GM12874 (cell line): ENCODE data around the gene ZMYM4.

Experiments
- TF ChIP-seq, protein P1 (sequence below): IDR thresholded peaks from 2 replicates; pipeline ENCODE4 v1.5.1; 2011; ENCODE audit warnings: low read depth, mild to moderate bottlenecking, control low read depth, low read length, moderate library complexity; ENCODE audit not compliant: insufficient read depth

The ZMYM4 gene

DNA sequence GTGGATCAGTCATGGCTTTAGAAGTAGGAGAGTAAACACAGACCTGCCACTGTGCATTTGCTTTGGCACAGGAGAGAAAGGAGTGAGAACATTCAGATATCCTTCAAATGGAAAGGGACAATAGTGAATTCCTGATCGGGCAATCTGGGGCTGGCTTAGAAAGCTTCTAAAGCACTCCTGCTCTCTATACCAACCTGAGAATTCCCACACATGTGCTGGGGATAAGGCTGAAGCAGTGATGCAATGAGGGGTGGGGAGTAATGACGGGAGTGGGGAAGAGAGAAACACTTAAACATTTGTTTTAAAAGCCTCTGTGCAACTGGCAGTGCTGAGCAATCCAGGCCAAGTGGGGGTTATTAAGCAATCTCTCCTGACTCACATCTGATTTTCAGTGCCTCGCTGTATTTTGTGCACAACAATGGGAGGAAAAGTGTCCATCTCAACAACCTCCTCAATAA is 179.9 kb downstream of the ZMYM4 start:
- TF ChIP-seq, protein P1, sequence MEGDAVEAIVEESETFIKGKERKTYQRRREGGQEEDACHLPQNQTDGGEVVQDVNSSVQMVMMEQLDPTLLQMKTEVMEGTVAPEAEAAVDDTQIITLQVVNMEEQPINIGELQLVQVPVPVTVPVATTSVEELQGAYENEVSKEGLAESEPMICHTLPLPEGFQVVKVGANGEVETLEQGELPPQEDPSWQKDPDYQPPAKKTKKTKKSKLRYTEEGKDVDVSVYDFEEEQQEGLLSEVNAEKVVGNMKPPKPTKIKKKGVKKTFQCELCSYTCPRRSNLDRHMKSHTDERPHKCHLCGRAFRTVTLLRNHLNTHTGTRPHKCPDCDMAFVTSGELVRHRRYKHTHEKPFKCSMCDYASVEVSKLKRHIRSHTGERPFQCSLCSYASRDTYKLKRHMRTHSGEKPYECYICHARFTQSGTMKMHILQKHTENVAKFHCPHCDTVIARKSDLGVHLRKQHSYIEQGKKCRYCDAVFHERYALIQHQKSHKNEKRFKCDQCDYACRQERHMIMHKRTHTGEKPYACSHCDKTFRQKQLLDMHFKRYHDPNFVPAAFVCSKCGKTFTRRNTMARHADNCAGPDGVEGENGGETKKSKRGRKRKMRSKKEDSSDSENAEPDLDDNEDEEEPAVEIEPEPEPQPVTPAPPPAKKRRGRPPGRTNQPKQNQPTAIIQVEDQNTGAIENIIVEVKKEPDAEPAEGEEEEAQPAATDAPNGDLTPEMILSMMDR = no peak

DNA sequence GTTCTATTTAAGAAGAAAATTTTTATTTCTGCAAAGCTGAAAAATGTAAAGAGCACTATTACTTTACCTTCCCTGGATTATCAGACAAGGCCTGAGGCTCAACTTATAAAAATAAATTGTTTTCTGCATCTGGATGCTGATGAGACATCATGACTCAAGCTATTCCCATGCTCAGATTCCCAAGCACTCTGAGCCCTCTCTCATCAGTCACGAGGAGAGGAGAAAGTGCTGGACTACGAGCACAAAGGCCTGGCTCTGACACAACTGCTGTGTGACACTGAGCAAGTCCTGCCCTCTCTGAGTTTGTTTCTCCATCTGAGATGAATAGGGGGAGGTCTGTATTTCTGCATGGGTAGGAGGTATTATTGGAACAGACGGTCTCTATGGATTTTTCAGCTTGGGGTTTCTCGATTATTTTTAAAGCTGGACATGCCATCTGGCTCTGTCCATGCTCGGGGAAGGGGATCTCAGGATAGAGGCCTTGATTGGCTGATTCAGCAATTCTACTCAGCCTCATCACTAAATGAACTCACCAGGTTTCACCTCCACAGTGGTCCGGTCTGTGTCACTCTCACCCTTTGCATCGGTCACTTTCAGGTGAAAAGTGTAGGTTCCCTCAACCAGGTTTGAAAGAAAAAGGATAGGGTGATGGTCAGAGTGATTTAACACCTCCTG is 181.0 kb downstream of the ZMYM4 start:
- TF ChIP-seq, protein P1 = no peak

DNA sequence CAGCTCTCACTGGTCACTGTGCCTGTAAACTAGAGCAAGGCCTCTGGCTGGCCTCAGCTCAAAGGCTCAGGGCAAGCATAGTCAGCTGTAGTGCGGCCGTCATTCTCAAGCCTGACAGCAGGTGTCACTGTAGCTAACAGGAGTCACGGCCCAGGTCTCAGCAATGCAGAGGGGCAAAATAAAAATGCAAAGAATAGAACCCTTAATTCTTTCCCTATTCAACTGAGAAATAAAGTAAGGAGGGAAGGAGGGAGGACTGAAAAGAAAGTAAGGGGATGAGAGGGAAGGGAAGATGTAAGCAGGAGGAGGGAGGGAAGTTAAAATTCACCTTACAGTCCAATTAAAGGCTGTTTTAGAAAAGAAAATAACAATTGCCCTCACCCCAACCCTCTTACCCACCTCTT is 182.6 kb downstream of the ZMYM4 start:
- TF ChIP-seq, protein P1 = peak; percentile 82

DNA sequence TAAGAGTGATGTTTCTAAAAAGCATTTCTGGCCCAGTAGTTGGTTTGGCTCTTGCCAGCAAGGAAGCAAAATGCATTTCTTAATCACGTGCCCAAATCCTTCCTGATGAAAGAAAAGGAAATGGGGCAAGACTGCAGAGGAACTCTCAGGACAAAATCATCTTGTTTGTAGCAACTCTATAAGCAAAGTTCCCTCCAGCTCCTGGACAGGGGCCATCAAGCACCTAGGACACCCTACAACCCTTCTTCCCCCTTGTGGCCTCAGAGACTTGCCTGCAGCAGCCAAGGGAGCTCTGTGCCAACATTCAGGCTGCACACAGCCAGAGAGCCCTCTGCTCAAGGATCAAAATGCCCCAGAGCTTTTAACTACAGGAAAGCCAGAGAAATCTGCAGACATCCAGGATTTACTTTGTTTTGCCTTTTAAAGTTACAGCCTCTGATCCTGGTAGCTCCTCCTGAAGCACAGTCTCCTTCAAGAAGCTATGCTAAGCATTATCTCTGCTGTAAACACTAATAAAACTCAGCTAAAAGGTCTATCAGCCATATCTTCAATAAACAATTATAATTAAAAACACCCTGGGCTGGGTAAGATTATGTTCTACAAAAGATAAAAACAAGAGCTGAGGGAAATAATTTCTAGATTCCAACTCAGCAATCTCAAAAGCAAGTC is 183.7 kb downstream of the ZMYM4 start:
- TF ChIP-seq, protein P1 = no peak

DNA sequence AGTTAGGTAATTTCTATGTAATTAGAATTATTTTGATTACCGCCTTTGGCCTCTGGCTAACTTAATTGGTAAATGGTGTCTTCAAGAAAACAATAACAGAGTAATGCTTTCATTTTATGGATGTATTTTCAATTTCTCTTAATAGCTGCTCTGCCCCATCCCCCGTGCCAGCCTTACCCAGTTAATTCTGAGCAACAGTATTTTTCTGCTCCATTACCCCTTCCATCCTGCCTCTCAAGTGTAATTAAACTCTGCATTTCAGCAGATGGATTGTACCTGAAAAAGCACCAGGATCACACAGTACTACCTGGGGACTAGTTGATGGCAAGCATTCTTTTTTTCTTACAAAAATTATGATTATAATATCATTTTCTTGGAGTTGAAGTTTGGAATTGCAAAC is 184.5 kb downstream of the ZMYM4 start:
- TF ChIP-seq, protein P1 = no peak

DNA sequence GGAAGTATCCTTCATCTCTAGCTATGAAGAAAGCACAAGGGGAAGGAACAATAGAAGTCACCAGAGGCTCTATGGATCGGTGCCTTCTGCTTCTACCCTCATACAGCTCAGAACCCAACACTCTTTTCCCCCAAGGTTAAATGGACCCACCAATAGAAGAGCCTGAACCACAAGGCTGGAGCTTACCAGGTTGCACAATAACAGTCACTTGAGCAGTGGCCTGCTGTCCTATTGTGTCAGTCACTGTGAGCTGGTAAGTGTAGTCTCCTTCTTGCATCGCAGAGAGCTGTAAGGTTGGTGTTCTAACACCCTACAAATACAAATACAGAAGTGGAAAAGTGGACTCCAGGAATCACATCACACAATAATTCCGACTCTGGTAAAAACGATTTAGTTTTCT is 185.7 kb downstream of the ZMYM4 start:
- TF ChIP-seq, protein P1 = no peak

DNA sequence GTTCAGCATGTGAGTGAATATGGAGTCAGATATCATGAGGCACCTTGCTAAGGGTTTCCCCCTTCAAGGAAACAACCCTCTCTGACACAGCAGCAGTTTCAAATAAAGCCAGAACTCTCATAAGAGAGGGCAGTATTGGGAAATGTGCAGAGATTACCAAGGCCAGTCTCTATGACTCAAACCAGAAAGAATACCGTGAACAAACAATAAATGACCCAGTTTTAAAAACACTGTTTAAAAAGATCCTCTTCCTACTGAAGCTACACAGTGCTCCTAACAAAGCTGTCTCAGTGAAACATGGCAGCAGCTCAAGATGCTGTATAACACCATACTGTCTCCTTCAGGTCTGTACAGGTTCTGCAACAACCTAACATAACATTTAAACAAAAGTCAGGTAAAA is 186.1 kb downstream of the ZMYM4 start:
- TF ChIP-seq, protein P1 = no peak
